ENCODE measurements around the gene GMNN.

GMNN gene

DNA sequence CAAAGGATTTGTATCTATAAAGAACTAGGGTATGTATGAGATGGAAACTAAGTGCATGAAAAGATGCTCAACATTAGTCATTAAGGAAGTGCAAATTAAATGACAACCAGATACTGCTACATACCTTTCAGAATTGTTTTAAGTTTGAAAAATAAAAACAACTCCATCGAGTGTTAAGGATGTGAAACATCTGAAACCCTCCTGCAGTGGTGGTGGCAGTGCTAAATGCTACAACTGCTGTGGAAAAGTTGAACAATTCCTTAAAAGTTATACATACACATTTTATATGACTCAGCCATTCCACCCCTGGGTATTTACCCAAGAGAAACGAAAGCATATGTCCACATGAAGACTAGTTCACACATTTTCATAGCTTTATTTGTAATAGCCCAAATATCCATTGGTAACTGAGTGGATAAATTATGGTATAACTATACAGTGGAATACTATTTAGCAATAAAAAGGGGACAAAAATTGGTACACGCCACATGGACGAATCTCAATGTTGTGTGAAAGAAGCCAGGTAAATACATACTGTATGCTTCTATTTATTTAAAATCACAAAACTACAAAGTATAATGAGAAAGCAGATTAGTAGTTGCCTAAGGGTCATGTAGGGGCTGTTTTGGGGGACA lies 13.4 kb downstream of the GMNN start:
- Histone ChIP-seq H3K56ac (ENCODE audit: low read length) (no peak overlapping the region), H3K9ac (ENCODE audit: low read length) (no peak overlapping the region), H3K79me1 (ENCODE audit: low read length) (no peaks in the 10 kb centered on the region), H2BK5ac (ENCODE audit: low read length) (no peak overlapping the region), H3K27ac (ENCODE audit: low read depth, low read length) (no peak overlapping the region), H2BK15ac (replicated peaks; ENCODE audit: low read depth) (no peak overlapping the region), H3K27me3 (ENCODE audit: insufficient read depth, low read length, poor library complexity) (no peaks in the 10 kb centered on the region), H4K5ac (ENCODE audit: low read length) (no peak overlapping the region), H3K4ac (ENCODE audit: low read depth, low read length) (no peak overlapping the region), H3K23ac (ENCODE audit: low read length) (no peak overlapping the region), H2BK120ac (ENCODE audit: low read depth, low read length) (no peak overlapping the region), H3K36me3 (ENCODE audit: control insufficient read depth, insufficient read depth, low read length) (no peaks in the 10 kb centered on the region), H3K79me2 (ENCODE audit: control insufficient read depth, insufficient read depth, low read length) (no peaks in the 10 kb centered on the region), H3K4me1 (ENCODE audit: control insufficient read depth, low read depth, low read length) (no peaks in the 10 kb centered on the region), H3K4me3 (ENCODE audit: low read length) (no peak overlapping the region), H2AK5ac (ENCODE audit: low read length) (no peak overlapping the region), H4K8ac (ENCODE audit: low read depth, low read length) (no peak overlapping the region), H3K4me2 (ENCODE audit: low read length) (no peak overlapping the region), H3K18ac (ENCODE audit: low read length) (no peak overlapping the region)
- no CpG with 5 or more reads among the region's 4 CpGs for WGBS (ENCODE audit: extremely low coverage, insufficient coverage, low lambda C conversion rate)
- DNase-seq, result no peak

DNA sequence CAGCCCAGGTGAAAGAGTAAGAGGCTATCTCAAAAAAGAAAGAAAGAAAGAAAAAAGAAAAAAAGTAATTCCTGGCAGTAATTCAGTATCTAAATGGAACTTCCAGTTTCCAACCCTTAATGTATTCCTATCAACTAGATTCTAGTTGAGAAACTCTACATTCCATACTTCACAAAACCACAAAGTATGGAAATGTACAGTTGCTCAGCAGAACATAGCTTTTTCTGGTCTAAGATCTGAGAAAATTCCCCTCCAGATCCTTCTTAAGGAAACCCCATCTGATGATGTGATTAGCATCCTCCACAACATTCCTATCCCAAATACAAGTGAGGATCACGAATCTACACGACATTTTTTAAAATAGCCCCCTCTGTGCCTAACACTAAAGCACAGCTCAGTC lies 20.4 kb downstream of the GMNN start:
- H3K79me2 ChIP-seq (ENCODE audit: control insufficient read depth, insufficient read depth, low read length), result no peaks in the 10 kb centered on the region
- H3K9ac ChIP-seq (ENCODE audit: low read length), result no peak overlapping the region
- no peak overlapping the region for H3K23ac ChIP-seq (ENCODE audit: low read length)
- DNase-seq, result no peak
- WGBS (ENCODE audit: extremely low coverage, insufficient coverage, low lambda C conversion rate), result no CpG with 5 or more reads among the region's 2 CpGs
- no peak overlapping the region for H2BK15ac ChIP-seq (replicated peaks; ENCODE audit: low read depth)
- no peak overlapping the region for H4K5ac ChIP-seq (ENCODE audit: low read length)
- no peaks in the 10 kb centered on the region for H3K27me3 ChIP-seq (ENCODE audit: insufficient read depth, low read length, poor library complexity)
- H3K27ac ChIP-seq (ENCODE audit: low read depth, low read length), result no peak overlapping the region
- no peak overlapping the region for H2AK5ac ChIP-seq (ENCODE audit: low read length)
- H3K4me2 ChIP-seq (ENCODE audit: low read length), result no peak overlapping the region
- H3K79me1 ChIP-seq (ENCODE audit: low read length), result no peaks in the 10 kb centered on the region
- no peak overlapping the region for H4K8ac ChIP-seq (ENCODE audit: low read depth, low read length)
- no peaks in the 10 kb centered on the region for H3K4me1 ChIP-seq (ENCODE audit: control insufficient read depth, low read depth, low read length)
- no peak overlapping the region for H3K18ac ChIP-seq (ENCODE audit: low read length)
- H3K56ac ChIP-seq (ENCODE audit: low read length), result no peak overlapping the region
- no peak overlapping the region for H3K4me3 ChIP-seq (ENCODE audit: low read length)
- H2BK5ac ChIP-seq (ENCODE audit: low read length), result no peak overlapping the region
- no peaks in the 10 kb centered on the region for H3K36me3 ChIP-seq (ENCODE audit: control insufficient read depth, insufficient read depth, low read length)
- no peak overlapping the region for H3K4ac ChIP-seq (ENCODE audit: low read depth, low read length)
- H2BK120ac ChIP-seq (ENCODE audit: low read depth, low read length), result no peak overlapping the region

DNA sequence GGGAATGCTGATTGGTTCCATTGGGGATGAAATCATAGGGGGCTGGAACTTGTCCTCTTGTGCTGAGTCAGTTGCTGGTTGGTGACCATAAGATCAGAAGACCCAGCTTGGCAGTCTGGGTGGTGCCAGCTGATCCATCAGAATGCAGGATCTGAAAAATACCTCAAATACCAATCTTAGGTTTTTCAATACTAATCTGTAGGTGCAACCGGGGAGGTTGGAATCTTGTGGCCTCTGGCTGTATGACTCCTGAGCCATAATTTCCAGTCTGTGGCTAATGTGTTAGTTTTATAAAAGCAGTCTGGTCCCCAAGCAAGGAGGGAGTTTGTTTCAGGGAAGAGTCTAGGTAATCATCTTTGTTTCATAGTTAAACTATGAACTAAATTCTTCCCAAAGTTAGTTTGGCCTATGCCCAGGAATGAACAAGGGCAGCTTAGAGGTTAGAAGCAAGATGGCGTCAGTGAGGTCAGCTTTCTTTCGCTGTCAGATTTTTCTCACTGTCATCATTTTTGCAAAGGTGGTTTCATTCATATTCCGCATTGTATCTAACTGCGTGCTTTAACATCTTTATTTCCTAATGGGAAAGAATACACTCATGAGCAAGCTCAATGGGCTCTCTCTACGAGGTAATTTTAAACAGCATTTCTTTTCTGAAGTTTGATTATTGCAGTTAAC lies 22.0 kb downstream of the GMNN start:
- Histone ChIP-seq H3K23ac (ENCODE audit: low read length) (no peak overlapping the region), H2BK15ac (replicated peaks; ENCODE audit: low read depth) (no peak overlapping the region), H3K4me1 (ENCODE audit: control insufficient read depth, low read depth, low read length) (no peaks in the 10 kb centered on the region), H4K8ac (ENCODE audit: low read depth, low read length) (no peak overlapping the region), H2AK5ac (ENCODE audit: low read length) (no peak overlapping the region), H3K4me2 (ENCODE audit: low read length) (no peak overlapping the region), H2BK5ac (ENCODE audit: low read length) (no peak overlapping the region), H3K4me3 (ENCODE audit: low read length) (no peak overlapping the region), H3K9ac (ENCODE audit: low read length) (no peak overlapping the region), H4K5ac (ENCODE audit: low read length) (no peak overlapping the region), H3K36me3 (ENCODE audit: control insufficient read depth, insufficient read depth, low read length) (no peaks in the 10 kb centered on the region), H3K27me3 (ENCODE audit: insufficient read depth, low read length, poor library complexity) (no peaks in the 10 kb centered on the region), H3K27ac (ENCODE audit: low read depth, low read length) (no peak overlapping the region), H3K79me2 (ENCODE audit: control insufficient read depth, insufficient read depth, low read length) (no peaks in the 10 kb centered on the region), H3K4ac (ENCODE audit: low read depth, low read length) (no peak overlapping the region), H2BK120ac (ENCODE audit: low read depth, low read length) (no peak overlapping the region), H3K18ac (ENCODE audit: low read length) (no peak overlapping the region), H3K56ac (ENCODE audit: low read length) (no peak overlapping the region), H3K79me1 (ENCODE audit: low read length) (no peaks in the 10 kb centered on the region)
- peak; percentile 8 for DNase-seq
- WGBS (ENCODE audit: extremely low coverage, insufficient coverage, low lambda C conversion rate), result no CpG with 5 or more reads among the region's 6 CpGs

GRCh38 chr6:24797596-24798216 lies 23.0 kb downstream of the GMNN start:
- no peak overlapping the region for H4K5ac ChIP-seq (ENCODE audit: low read length)
- no peak overlapping the region for H3K27ac ChIP-seq (ENCODE audit: low read depth, low read length)
- DNase-seq, result peak; percentile 32
- no peaks in the 10 kb centered on the region for H3K79me2 ChIP-seq (ENCODE audit: control insufficient read depth, insufficient read depth, low read length)
- H3K4me2 ChIP-seq (ENCODE audit: low read length), result no peak overlapping the region
- H3K4ac ChIP-seq (ENCODE audit: low read depth, low read length), result no peak overlapping the region
- H3K36me3 ChIP-seq (ENCODE audit: control insufficient read depth, insufficient read depth, low read length), result no peaks in the 10 kb centered on the region
- H3K79me1 ChIP-seq (ENCODE audit: low read length), result no peaks in the 10 kb centered on the region
- no peak overlapping the region for H2BK15ac ChIP-seq (replicated peaks; ENCODE audit: low read depth)
- H3K23ac ChIP-seq (ENCODE audit: low read length), result no peak overlapping the region
- WGBS (ENCODE audit: extremely low coverage, insufficient coverage, low lambda C conversion rate), result no CpG with 5 or more reads among the region's 6 CpGs
- no peaks in the 10 kb centered on the region for H3K4me1 ChIP-seq (ENCODE audit: control insufficient read depth, low read depth, low read length)
- no peak overlapping the region for H2BK5ac ChIP-seq (ENCODE audit: low read length)
- no peak overlapping the region for H3K9ac ChIP-seq (ENCODE audit: low read length)
- H2AK5ac ChIP-seq (ENCODE audit: low read length), result no peak overlapping the region
- H3K27me3 ChIP-seq (ENCODE audit: insufficient read depth, low read length, poor library complexity), result no peaks in the 10 kb centered on the region
- no peak overlapping the region for H3K56ac ChIP-seq (ENCODE audit: low read length)
- H3K18ac ChIP-seq (ENCODE audit: low read length), result no peak overlapping the region
- H3K4me3 ChIP-seq (ENCODE audit: low read length), result no peak overlapping the region
- no peak overlapping the region for H2BK120ac ChIP-seq (ENCODE audit: low read depth, low read length)
- no peak overlapping the region for H4K8ac ChIP-seq (ENCODE audit: low read depth, low read length)

- no peak within 1 kb of the TSS for H3K23ac ChIP-seq (ENCODE audit: low read length)
- H3K4ac ChIP-seq (ENCODE audit: low read depth, low read length), result no peak within 1 kb of the TSS
- no peak within 1 kb of the TSS for H2BK15ac ChIP-seq (replicated peaks; ENCODE audit: low read depth)
- no peak within 1 kb of the TSS for H2BK120ac ChIP-seq (ENCODE audit: low read depth, low read length)
- no peak within 1 kb of the TSS for H4K8ac ChIP-seq (ENCODE audit: low read depth, low read length)
- H2BK5ac ChIP-seq (ENCODE audit: low read length), result no peak within 1 kb of the TSS
- H2AK5ac ChIP-seq (ENCODE audit: low read length), result no peak within 1 kb of the TSS
- H3K79me2 ChIP-seq (ENCODE audit: control insufficient read depth, insufficient read depth, low read length), result no peaks in the 10 kb centered on the region
- no peak within 1 kb of the TSS for H3K4me3 ChIP-seq (ENCODE audit: low read length)
- H3K79me1 ChIP-seq (ENCODE audit: low read length), result no peaks in the 10 kb centered on the region
- no peaks in the 10 kb centered on the region for H3K36me3 ChIP-seq (ENCODE audit: control insufficient read depth, insufficient read depth, low read length)
- peak; percentile 29 for DNase-seq
- H3K4me2 ChIP-seq (ENCODE audit: low read length), result no peak within 1 kb of the TSS
- no peak within 1 kb of the TSS for H3K27ac ChIP-seq (ENCODE audit: low read depth, low read length)
- H3K4me1 ChIP-seq (ENCODE audit: control insufficient read depth, low read depth, low read length), result no peaks in the 10 kb centered on the region
- H3K56ac ChIP-seq (ENCODE audit: low read length), result no peak within 1 kb of the TSS
- H3K9ac ChIP-seq (ENCODE audit: low read length), result no peak within 1 kb of the TSS
- no peak within 1 kb of the TSS for H4K5ac ChIP-seq (ENCODE audit: low read length)
- WGBS (ENCODE audit: extremely low coverage, insufficient coverage, low lambda C conversion rate), result no CpG with 5 or more reads among the region's 13 CpGs
- no peak within 1 kb of the TSS for H3K18ac ChIP-seq (ENCODE audit: low read length)
- no peaks in the 10 kb centered on the region for H3K27me3 ChIP-seq (ENCODE audit: insufficient read depth, low read length, poor library complexity)
These were observed 24.2 kb downstream of the GMNN start, which contains the start of gene ARMH2 for GRCh38 chr6:24798740-24799540. Gene ARMH2 (minus strand): TSS chr6:24798917. CDS start chr6:24798857, 60 bp downstream.

Data from mesendoderm (in vitro differentiated cells).